SH-SY5Y (cell line): ENCODE data around the gene AXIN1.

ENCODE experiments used
- GATA2 ChIP-seq: IDR thresholded peaks from 2 replicates; pipeline ENCODE4 v1.6.1; 2011; ENCODE audit warnings: mild to moderate bottlenecking, low read depth, low read length
- GATA3 ChIP-seq: IDR thresholded peaks from 2 replicates; pipeline ENCODE4 v1.6.1; 2011; ENCODE audit warnings: low read depth, mild to moderate bottlenecking, low read length, moderate library complexity

GRCh38 chr16:280991-281659 is 71.4 kb downstream of the AXIN1 start:
- TF ChIP-seq GATA2 (no peak), GATA3 (no peak)
